ENCODE measurements around the gene NCOA7. TPM values are rescaled to one million over a fixed set of nuclear protein-coding genes. Genes with fewer than 3 reads are reported as not detected.

The NCOA7 gene
- total and polyA plus RNA-seq, 9 of the 15 experiments (the other 6 are each of a cell fraction or from before 2014, with no cell fraction given): 5.8 to 14.6 (median 9.3) TPM

DNA sequence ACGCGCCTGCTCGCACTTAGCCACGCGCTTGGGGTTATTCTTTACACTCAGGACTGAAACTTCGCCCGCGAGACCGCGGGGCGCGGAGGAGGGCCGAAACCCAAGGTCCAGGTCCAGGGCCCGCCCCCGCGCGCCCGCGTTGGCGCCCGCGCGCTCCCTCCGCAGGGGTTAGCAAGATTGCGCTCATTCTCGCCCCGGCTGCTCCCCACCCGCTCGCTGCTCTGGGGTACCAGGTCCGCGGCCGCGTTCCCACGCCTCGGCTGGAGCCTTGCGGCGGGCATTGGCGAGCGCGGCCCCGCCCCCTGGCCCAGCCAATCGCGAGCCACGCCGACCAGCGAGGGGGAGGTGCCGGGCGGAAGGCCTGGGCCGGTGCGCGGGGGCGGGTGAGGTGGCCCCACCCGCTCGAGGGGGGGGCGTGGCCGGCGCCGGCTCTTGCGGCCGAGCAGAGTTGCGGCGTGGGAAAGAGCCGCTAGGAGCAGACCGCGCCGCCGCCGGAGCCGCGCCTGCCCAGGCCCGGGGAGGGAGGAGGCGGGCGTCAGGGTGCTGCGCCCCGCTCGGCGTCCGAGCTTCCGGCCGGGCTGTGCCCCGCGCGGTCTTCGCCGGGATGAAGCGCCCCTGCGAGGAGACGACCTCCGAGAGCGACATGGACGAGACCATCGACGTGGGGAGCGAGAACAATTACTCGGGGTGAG, 41.4 kb upstream of the NCOA7 start, which contains the start of gene HEY2 (continued):
- TF ChIP-seq, protein P1, sequence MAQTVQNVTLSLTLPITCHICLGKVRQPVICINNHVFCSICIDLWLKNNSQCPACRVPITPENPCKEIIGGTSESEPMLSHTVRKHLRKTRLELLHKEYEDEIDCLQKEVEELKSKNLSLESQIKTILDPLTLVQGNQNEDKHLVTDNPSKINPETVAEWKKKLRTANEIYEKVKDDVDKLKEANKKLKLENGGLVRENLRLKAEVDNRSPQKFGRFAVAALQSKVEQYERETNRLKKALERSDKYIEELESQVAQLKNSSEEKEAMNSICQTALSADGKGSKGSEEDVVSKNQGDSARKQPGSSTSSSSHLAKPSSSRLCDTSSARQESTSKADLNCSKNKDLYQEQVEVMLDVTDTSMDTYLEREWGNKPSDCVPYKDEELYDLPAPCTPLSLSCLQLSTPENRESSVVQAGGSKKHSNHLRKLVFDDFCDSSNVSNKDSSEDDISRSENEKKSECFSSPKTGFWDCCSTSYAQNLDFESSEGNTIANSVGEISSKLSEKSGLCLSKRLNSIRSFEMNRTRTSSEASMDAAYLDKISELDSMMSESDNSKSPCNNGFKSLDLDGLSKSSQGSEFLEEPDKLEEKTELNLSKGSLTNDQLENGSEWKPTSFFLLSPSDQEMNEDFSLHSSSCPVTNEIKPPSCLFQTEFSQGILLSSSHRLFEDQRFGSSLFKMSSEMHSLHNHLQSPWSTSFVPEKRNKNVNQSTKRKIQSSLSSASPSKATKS (CRISPR knock-in tag; IDR thresholded peaks at IDR 0.05): no peak
- TF ChIP-seq, protein P2, sequence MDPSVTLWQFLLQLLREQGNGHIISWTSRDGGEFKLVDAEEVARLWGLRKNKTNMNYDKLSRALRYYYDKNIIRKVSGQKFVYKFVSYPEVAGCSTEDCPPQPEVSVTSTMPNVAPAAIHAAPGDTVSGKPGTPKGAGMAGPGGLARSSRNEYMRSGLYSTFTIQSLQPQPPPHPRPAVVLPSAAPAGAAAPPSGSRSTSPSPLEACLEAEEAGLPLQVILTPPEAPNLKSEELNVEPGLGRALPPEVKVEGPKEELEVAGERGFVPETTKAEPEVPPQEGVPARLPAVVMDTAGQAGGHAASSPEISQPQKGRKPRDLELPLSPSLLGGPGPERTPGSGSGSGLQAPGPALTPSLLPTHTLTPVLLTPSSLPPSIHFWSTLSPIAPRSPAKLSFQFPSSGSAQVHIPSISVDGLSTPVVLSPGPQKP (CRISPR knock-in tag; IDR thresholded peaks at IDR 0.05): no peak
- TF ChIP-seq CBFB (CRISPR knock-in tag; IDR thresholded peaks at IDR 0.05) (no peak), ETS2 (tag; IDR thresholded peaks at IDR 0.05; ENCODE audit: borderline replicate concordance, poor library complexity, severe bottlenecking) (no peak), ZNF707 (CRISPR knock-in tag; conservative IDR thresholded peaks at IDR 0.05) (no peak), TCF3 (CRISPR knock-in tag; IDR thresholded peaks at IDR 0.05) (no peak), ZNF23 (CRISPR knock-in tag; IDR thresholded peaks at IDR 0.05) (no peak), GATAD2A (IDR thresholded peaks at IDR 0.05) (no peak), L3MBTL2 (IDR thresholded peaks at IDR 0.05) (peak; percentile 95), DMBX1 (CRISPR knock-in tag; IDR thresholded peaks at IDR 0.05; ENCODE audit: borderline replicate concordance) (no peak), NR3C1 (CRISPR knock-in tag; IDR thresholded peaks at IDR 0.05) (0 out of 2 replicates have a peak, but pooled peaks have one; percentile 9), ZNF12 (CRISPR knock-in tag; IDR thresholded peaks at IDR 0.05) (no peak), NCOA6 (IDR thresholded peaks at IDR 0.05) (peak; percentile 70; the same call in 1 of the 2 replicates)
- TF ChIP-seq, protein P3, sequence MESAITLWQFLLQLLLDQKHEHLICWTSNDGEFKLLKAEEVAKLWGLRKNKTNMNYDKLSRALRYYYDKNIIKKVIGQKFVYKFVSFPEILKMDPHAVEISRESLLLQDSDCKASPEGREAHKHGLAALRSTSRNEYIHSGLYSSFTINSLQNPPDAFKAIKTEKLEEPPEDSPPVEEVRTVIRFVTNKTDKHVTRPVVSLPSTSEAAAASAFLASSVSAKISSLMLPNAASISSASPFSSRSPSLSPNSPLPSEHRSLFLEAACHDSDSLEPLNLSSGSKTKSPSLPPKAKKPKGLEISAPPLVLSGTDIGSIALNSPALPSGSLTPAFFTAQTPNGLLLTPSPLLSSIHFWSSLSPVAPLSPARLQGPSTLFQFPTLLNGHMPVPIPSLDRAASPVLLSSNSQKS (CRISPR knock-in tag; IDR thresholded peaks at IDR 0.05): no peak
- TF ChIP-seq, protein P4, sequence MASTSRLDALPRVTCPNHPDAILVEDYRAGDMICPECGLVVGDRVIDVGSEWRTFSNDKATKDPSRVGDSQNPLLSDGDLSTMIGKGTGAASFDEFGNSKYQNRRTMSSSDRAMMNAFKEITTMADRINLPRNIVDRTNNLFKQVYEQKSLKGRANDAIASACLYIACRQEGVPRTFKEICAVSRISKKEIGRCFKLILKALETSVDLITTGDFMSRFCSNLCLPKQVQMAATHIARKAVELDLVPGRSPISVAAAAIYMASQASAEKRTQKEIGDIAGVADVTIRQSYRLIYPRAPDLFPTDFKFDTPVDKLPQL (IDR thresholded peaks at IDR 0.05; ENCODE audit: extremely low read depth, insufficient read length): no peak
- TF ChIP-seq, protein P5, sequence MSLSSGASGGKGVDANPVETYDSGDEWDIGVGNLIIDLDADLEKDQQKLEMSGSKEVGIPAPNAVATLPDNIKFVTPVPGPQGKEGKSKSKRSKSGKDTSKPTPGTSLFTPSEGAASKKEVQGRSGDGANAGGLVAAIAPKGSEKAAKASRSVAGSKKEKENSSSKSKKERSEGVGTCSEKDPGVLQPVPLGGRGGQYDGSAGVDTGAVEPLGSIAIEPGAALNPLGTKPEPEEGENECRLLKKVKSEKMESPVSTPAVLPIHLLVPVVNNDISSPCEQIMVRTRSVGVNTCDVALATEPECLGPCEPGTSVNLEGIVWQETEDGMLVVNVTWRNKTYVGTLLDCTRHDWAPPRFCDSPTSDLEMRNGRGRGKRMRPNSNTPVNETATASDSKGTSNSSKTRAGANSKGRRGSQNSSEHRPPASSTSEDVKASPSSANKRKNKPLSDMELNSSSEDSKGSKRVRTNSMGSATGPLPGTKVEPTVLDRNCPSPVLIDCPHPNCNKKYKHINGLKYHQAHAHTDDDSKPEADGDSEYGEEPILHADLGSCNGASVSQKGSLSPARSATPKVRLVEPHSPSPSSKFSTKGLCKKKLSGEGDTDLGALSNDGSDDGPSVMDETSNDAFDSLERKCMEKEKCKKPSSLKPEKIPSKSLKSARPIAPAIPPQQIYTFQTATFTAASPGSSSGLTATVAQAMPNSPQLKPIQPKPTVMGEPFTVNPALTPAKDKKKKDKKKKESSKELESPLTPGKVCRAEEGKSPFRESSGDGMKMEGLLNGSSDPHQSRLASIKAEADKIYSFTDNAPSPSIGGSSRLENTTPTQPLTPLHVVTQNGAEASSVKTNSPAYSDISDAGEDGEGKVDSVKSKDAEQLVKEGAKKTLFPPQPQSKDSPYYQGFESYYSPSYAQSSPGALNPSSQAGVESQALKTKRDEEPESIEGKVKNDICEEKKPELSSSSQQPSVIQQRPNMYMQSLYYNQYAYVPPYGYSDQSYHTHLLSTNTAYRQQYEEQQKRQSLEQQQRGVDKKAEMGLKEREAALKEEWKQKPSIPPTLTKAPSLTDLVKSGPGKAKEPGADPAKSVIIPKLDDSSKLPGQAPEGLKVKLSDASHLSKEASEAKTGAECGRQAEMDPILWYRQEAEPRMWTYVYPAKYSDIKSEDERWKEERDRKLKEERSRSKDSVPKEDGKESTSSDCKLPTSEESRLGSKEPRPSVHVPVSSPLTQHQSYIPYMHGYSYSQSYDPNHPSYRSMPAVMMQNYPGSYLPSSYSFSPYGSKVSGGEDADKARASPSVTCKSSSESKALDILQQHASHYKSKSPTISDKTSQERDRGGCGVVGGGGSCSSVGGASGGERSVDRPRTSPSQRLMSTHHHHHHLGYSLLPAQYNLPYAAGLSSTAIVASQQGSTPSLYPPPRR (CRISPR knock-in tag; IDR thresholded peaks at IDR 0.05; ENCODE audit: borderline replicate concordance): no peak
- TF ChIP-seq, protein P6, sequence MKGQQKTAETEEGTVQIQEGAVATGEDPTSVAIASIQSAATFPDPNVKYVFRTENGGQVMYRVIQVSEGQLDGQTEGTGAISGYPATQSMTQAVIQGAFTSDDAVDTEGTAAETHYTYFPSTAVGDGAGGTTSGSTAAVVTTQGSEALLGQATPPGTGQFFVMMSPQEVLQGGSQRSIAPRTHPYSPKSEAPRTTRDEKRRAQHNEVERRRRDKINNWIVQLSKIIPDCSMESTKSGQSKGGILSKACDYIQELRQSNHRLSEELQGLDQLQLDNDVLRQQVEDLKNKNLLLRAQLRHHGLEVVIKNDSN (CRISPR knock-in tag; IDR thresholded peaks at IDR 0.05): no peak
